ENCODE data around the gene CRYGD. TPM values are rescaled to one million over a fixed set of nuclear protein-coding genes. Genes with fewer than 3 reads are reported as not detected.
A peak's percentile ranks its signal among the peaks of the same experiment; 100 is the strongest.

The CRYGD gene
- total and polyA plus RNA-seq, 2 experiments from 2014 or later = 0.47 TPM; not detected in 1

DNA sequence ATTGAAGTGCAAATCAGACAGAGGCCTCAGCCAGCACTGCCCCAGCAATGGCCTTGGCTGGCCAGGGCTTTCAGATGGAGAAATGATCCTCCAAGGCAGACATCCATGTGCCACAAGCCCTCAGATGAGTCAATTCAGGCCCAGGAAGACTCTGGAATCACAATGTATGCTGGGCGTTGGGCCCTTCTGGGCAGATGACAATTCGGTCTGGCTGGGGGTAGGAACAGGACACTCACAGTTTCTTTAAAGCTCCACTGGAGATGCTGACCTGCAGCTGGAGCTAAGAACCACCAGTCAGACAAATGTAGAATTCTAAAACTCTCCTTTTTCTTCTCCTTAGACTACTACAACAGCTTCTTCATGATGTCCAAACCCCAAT, 12.4 kb upstream of the CRYGD start:
- WGBS (ENCODE audit: low lambda C conversion rate, missing lambda C conversion rate) = 78% methylated on average over 2 of the region's 2 CpGs
- H3K4me2 ChIP-seq = no peak overlapping the region
- H4K20me1 ChIP-seq (ENCODE audit: insufficient read depth, poor library complexity, severe bottlenecking) = no peaks in the 10 kb centered on the region
- H3K9me3 ChIP-seq (ENCODE audit: low read depth) = no peaks in the 10 kb centered on the region
- no peak overlapping the region for H3K4me3 ChIP-seq
- H3K36me3 ChIP-seq (replicated peaks; ENCODE audit: insufficient read depth, low read depth) = no peaks in the 10 kb centered on the region
- H2AFZ ChIP-seq = no peak overlapping the region
- no peaks in the 10 kb centered on the region for H3K27me3 ChIP-seq
- no peaks in the 10 kb centered on the region for H3K79me2 ChIP-seq
- TF ChIP-seq, protein P1, sequence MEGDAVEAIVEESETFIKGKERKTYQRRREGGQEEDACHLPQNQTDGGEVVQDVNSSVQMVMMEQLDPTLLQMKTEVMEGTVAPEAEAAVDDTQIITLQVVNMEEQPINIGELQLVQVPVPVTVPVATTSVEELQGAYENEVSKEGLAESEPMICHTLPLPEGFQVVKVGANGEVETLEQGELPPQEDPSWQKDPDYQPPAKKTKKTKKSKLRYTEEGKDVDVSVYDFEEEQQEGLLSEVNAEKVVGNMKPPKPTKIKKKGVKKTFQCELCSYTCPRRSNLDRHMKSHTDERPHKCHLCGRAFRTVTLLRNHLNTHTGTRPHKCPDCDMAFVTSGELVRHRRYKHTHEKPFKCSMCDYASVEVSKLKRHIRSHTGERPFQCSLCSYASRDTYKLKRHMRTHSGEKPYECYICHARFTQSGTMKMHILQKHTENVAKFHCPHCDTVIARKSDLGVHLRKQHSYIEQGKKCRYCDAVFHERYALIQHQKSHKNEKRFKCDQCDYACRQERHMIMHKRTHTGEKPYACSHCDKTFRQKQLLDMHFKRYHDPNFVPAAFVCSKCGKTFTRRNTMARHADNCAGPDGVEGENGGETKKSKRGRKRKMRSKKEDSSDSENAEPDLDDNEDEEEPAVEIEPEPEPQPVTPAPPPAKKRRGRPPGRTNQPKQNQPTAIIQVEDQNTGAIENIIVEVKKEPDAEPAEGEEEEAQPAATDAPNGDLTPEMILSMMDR (IDR thresholded peaks at IDR 0.05; ENCODE audit: poor library complexity) = no peak
- no peak for TF ChIP-seq EZH2phosphoT487 (IDR thresholded peaks at IDR 0.05; ENCODE audit: low read depth, severe bottlenecking, unreplicated experiment)
- no peak for TF ChIP-seq EZH2 (IDR thresholded peaks at IDR 0.05; ENCODE audit: borderline replicate concordance)
- peak overlapping the region; percentile 54 for H3K27ac ChIP-seq
- H3K9me2 ChIP-seq (replicated peaks; ENCODE audit: insufficient read depth) = no peaks in the 10 kb centered on the region
- H3K4me1 ChIP-seq (ENCODE audit: insufficient read depth) = peaks cover 19% of the 10 kb centered on the region
- DNase-seq (ENCODE audit: low spot score) = no peak

DNA sequence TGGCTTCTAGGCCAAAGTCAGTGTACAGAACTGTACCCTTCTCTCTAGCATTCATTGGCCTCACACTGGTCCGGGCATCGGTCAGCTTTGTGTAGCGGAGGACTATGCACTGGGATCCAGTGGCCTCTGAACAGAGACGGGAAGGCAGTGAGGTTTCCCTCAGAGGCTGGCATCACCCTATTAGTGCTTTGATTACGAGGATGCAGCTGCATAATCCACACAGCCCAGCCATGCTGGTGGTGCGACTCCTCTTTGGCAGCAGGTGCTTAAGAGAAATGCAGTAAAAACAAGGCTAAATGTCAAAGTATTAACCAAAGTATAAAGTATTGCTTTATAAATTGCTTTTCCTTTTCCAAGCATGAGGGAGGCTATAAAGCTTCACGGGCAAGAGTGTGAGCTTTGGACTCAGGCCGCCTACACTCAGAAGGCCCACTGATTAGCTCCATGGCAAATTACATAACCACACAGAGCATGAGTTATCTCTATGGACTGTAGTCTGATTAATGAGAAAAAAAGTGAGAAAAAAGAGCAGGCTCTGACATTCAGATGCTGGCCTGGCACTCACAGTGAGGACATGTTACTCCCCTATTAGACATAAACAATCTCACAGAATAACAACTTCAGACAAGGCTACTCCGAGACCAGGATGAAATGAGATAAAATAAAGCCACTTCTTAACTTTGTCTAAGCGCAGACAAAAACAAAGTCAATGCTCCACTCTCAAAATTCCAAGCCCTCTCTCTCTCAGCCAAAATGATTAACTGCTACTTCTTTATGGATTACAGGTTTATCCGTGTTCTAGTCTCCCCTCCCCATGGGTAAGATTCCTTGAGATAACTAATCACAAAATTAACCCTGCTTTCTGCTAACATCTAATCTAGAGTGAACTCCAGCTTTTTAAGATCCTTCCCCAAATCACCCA, 11.7 kb upstream of the CRYGD start:
- Histone ChIP-seq H3K27ac (peak overlapping the region; percentile 77), H3K9me3 (ENCODE audit: low read depth) (no peaks in the 10 kb centered on the region), H3K36me3 (replicated peaks; ENCODE audit: insufficient read depth, low read depth) (no peaks in the 10 kb centered on the region), H3K4me3 (no peak overlapping the region), H3K4me2 (peak overlapping the region; percentile 9), H3K27me3 (no peaks in the 10 kb centered on the region), H2AFZ (no peak overlapping the region), H3K4me1 (ENCODE audit: insufficient read depth) (peaks cover 24% of the 10 kb centered on the region), H4K20me1 (ENCODE audit: insufficient read depth, poor library complexity, severe bottlenecking) (no peaks in the 10 kb centered on the region), H3K9me2 (replicated peaks; ENCODE audit: insufficient read depth) (no peaks in the 10 kb centered on the region), H3K79me2 (no peaks in the 10 kb centered on the region)
- 71% methylated on average over 11 of the region's 11 CpGs for WGBS (ENCODE audit: low lambda C conversion rate, missing lambda C conversion rate)
- no peak for TF ChIP-seq EZH2 (IDR thresholded peaks at IDR 0.05; ENCODE audit: borderline replicate concordance)
- no peak for TF ChIP-seq EZH2phosphoT487 (IDR thresholded peaks at IDR 0.05; ENCODE audit: low read depth, severe bottlenecking, unreplicated experiment)
- TF ChIP-seq, protein P1 (IDR thresholded peaks at IDR 0.05; ENCODE audit: poor library complexity) = no peak
- peak; percentile 72 for DNase-seq (ENCODE audit: low spot score)

DNA sequence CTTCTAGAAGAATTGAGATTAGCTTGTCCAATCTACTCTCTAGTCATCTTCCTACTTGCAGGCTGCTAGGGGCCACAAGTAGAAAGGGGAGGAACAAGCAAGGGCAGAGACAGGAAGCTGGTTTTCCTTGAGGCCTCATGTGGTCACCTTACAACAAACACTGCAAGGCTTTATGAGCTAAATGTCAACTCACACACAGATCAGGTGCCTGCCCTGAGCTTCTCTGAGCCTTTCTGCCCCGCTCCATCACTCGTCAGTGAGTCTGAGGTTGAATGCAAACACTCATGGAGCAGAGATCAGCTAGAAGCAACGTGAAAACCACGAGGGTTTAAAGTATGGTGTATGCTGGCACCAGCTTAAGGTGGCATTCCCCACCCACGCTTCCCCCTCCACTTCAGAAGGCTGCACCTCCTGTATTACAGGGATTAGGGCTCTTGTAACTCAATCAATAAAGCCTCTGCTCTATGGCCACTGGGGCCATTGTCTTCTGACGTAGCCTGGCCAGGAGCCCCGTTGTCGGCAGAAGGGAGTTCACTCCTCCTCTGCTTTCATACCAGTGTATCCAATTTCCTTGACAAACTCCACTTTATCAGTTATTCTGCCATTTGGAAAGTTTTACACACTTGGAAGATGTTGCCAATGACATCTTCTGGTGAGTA, 10.7 kb upstream of the CRYGD start:
- peak; percentile 39 for DNase-seq (ENCODE audit: low spot score)
- H4K20me1 ChIP-seq (ENCODE audit: insufficient read depth, poor library complexity, severe bottlenecking) = no peaks in the 10 kb centered on the region
- WGBS (ENCODE audit: low lambda C conversion rate, missing lambda C conversion rate) = 54% methylated on average over 7 of the region's 8 CpGs
- no peaks in the 10 kb centered on the region for H3K9me3 ChIP-seq (ENCODE audit: low read depth)
- H3K4me3 ChIP-seq = no peak overlapping the region
- H3K27me3 ChIP-seq = no peaks in the 10 kb centered on the region
- H2AFZ ChIP-seq = no peak overlapping the region
- no peaks in the 10 kb centered on the region for H3K9me2 ChIP-seq (replicated peaks; ENCODE audit: insufficient read depth)
- H3K4me2 ChIP-seq = peak overlapping the region; percentile 9
- no peak for TF ChIP-seq EZH2 (IDR thresholded peaks at IDR 0.05; ENCODE audit: borderline replicate concordance)
- no peak for TF ChIP-seq EZH2phosphoT487 (IDR thresholded peaks at IDR 0.05; ENCODE audit: low read depth, severe bottlenecking, unreplicated experiment)
- TF ChIP-seq, protein P1 (IDR thresholded peaks at IDR 0.05; ENCODE audit: poor library complexity) = no peak
- no peaks in the 10 kb centered on the region for H3K79me2 ChIP-seq
- H3K36me3 ChIP-seq (replicated peaks; ENCODE audit: insufficient read depth, low read depth) = no peaks in the 10 kb centered on the region
- peak overlapping the region; percentile 77 for H3K27ac ChIP-seq
- H3K4me1 ChIP-seq (ENCODE audit: insufficient read depth) = peaks cover 31% of the 10 kb centered on the region
